ENCODE measurements around the gene ZFP92. TPM values are rescaled to one million over a fixed set of nuclear protein-coding genes. Genes with fewer than 3 reads are reported as not detected.

Gene ZFP92
- total and polyA plus RNA-seq, 10 of the 15 experiments (the other 5 are each of a cell fraction or from before 2014, with no cell fraction given): 0.02 to 1.6 (median 0.09) TPM; not detected in 2

DNA sequence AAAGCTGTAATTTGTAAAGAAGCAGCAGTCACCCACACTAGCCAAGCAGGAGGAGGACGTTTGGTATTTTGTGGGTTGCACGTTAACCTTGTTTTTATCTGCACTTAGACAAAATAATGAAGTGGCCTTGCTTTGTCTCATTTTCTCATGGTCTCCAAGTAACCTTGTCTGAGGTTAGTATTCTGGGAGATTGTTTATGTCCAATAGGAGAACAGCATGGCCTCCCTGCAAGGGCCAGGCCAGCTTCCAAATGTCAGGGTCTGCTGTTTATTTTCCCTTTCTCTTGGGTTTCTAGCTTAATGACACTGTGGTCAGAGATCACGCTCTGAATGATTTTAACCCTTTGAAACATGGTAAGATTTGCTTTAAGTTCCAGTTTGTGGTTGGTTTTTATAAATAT, 40.0 kb upstream of the ZFP92 start:
- no peak for ATAC-seq
- no peak for FAIRE-seq
- no peak overlapping the region for H3K4me3 ChIP-seq
- H3K4me2 ChIP-seq (ENCODE audit: control insufficient read depth, insufficient read depth): no peak overlapping the region
- no peak overlapping the region for H3K9ac ChIP-seq (ENCODE audit: control insufficient read depth, insufficient read depth, low read length)
- no peaks in the 10 kb centered on the region; the same call in 2 of the 3 replicates for H3K9me3 ChIP-seq (replicated peaks; ENCODE audit: control insufficient read depth, insufficient read depth, low read length)
- CTCF ChIA-PET: interaction anchor here (1.1 kb wide), 1 partner anchor 11 kb away, joined by 3 read pairs; no protein-coding TSS in a partner anchor
- H3K27me3 ChIP-seq (replicated peaks in 1 of 2; ENCODE audit: control insufficient read depth in 2 of 2, insufficient read depth in 2 of 2, low read length in 1 of 2): no peaks in the 10 kb centered on the region
- no peaks in the 10 kb centered on the region for H3K4me1 ChIP-seq (ENCODE audit: control insufficient read depth, insufficient read depth, low read length)
- no peaks in the 10 kb centered on the region for H3K79me2 ChIP-seq (ENCODE audit: control insufficient read depth, insufficient read depth, low read length)
- H2AFZ ChIP-seq (ENCODE audit: control insufficient read depth, low read depth, low read length): no peak overlapping the region
- in situ Hi-C loops (cut with MboI) (no loop called here), intact Hi-C loops (cut with micrococcal nuclease; ENCODE audit: unreplicated experiment) (no loop called here)
- no TSS peak for BruUV-seq (replicated peaks)
- RAD21 ChIA-PET (ENCODE audit: unreplicated experiment): no interaction called here
- no peak for DNase-seq (ENCODE audit: low read depth, low spot score)
- SMC1A ChIA-PET (ENCODE audit: uncharacterized antibody, unreplicated experiment): no interaction called here
- no peak for TF ChIP-seq NFYA (IDR thresholded peaks at IDR 0.05; ENCODE audit: borderline replicate concordance, low read depth, low read length)
- no peak for TF ChIP-seq HDAC2 (IDR thresholded peaks at IDR 0.05)
- no peak for TF ChIP-seq SRF (IDR thresholded peaks at IDR 0.05; ENCODE audit: low read depth in 2 of 2, low read length in 2 of 2)
- TF ChIP-seq SMAD1 (IDR thresholded peaks at IDR 0.05; ENCODE audit: low read depth, partially characterized antibody): no peak
- no peak for TF ChIP-seq DPF2 (IDR thresholded peaks at IDR 0.05)
- TF ChIP-seq MEF2A (IDR thresholded peaks at IDR 0.05; ENCODE audit: insufficient read depth, low read depth, low read length): no peak
- TF ChIP-seq LARP7 (IDR thresholded peaks at IDR 0.05): no peak
- TF ChIP-seq BMI1 (IDR thresholded peaks at IDR 0.05; ENCODE audit: borderline replicate concordance): no peak
- no peak for TF ChIP-seq SMARCA5 (IDR thresholded peaks at IDR 0.05)
- no peak for TF ChIP-seq RUNX3 (IDR thresholded peaks at IDR 0.05; ENCODE audit: low read length)
- no peak for TF ChIP-seq EZH2 (IDR thresholded peaks at IDR 0.05; ENCODE audit: borderline replicate concordance, control insufficient read depth, low read depth, low read length)
- 0% methylated on average over 3 of the region's 3 CpGs for WGBS (ENCODE audit: insufficient coverage, insufficient replicate concordance, low lambda C conversion rate, missing lambda C conversion rate)
- no peak overlapping the region for H3K27ac ChIP-seq (ENCODE audit: control insufficient read depth, insufficient read depth)
- H4K20me1 ChIP-seq (ENCODE audit: control insufficient read depth, insufficient read depth): no peaks in the 10 kb centered on the region
- POLR2A ChIA-PET: no interaction called here
- no peaks in the 10 kb centered on the region for H3K36me3 ChIP-seq (ENCODE audit: control insufficient read depth in 2 of 2, insufficient read depth in 2 of 2, low read length in 1 of 2)

DNA sequence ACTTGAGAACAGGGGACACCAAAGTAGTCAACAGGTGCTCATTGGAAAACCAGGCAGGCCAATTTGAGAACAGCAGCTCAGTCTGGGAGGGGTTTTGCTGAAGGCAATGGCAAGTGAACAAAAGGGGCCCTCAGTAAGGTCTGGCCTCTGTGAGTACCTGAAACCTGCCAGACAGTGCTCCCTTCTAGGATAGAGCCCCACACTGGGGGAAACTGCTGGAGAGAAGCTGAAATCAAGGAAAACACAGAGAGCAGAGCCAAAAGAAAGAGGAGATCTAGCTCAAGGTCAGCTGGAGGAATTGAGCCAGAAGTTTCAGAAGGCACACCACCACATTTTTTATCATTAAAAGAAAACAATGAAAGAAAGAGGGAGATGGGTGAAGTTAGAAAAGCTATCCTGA, 38.3 kb upstream of the ZFP92 start:
- ChIA-PET CTCF (interaction anchor here (1.0 to 1.1 kb wide), 2 partner anchors 40 to 442 kb away, joined by 3 to 4 read pairs; no protein-coding TSS in a partner anchor), RAD21 (ENCODE audit: unreplicated experiment) (no interaction called here), SMC1A (ENCODE audit: uncharacterized antibody, unreplicated experiment) (no interaction called here), POLR2A (no interaction called here)
- no peaks in the 10 kb centered on the region for H3K79me2 ChIP-seq (ENCODE audit: control insufficient read depth, insufficient read depth, low read length)
- in situ Hi-C loops (cut with MboI): no loop called here
- H3K4me2 ChIP-seq (ENCODE audit: control insufficient read depth, insufficient read depth): no peak overlapping the region
- TF ChIP-seq ZZZ3 (IDR thresholded peaks at IDR 0.05; ENCODE audit: control insufficient read depth, insufficient read length, low read depth): no peak
- no peak for TF ChIP-seq CHD1 (IDR thresholded peaks at IDR 0.05; ENCODE audit: low read depth, low read length)
- TF ChIP-seq, protein P1, sequence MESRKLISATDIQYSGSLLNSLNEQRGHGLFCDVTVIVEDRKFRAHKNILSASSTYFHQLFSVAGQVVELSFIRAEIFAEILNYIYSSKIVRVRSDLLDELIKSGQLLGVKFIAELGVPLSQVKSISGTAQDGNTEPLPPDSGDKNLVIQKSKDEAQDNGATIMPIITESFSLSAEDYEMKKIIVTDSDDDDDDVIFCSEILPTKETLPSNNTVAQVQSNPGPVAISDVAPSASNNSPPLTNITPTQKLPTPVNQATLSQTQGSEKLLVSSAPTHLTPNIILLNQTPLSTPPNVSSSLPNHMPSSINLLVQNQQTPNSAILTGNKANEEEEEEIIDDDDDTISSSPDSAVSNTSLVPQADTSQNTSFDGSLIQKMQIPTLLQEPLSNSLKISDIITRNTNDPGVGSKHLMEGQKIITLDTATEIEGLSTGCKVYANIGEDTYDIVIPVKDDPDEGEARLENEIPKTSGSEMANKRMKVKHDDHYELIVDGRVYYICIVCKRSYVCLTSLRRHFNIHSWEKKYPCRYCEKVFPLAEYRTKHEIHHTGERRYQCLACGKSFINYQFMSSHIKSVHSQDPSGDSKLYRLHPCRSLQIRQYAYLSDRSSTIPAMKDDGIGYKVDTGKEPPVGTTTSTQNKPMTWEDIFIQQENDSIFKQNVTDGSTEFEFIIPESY (IDR thresholded peaks at IDR 0.05): no peak
- no peak for TF ChIP-seq ZNF207 (IDR thresholded peaks at IDR 0.05; ENCODE audit: borderline replicate concordance)
- no peak for TF ChIP-seq DPF2 (IDR thresholded peaks at IDR 0.05)
- no peak for TF ChIP-seq POLR2AphosphoS2 (IDR thresholded peaks at IDR 0.05; ENCODE audit: low read depth, low read length)
- H3K4me1 ChIP-seq (ENCODE audit: control insufficient read depth, insufficient read depth, low read length): no peaks in the 10 kb centered on the region
- no peak overlapping the region for H2AFZ ChIP-seq (ENCODE audit: control insufficient read depth, low read depth, low read length)
- H3K9ac ChIP-seq (ENCODE audit: control insufficient read depth, insufficient read depth, low read length): no peak overlapping the region
- H3K27ac ChIP-seq (ENCODE audit: control insufficient read depth, insufficient read depth): no peak overlapping the region
- intact Hi-C loops (cut with micrococcal nuclease; ENCODE audit: unreplicated experiment): no loop called here
- H4K20me1 ChIP-seq (ENCODE audit: control insufficient read depth, insufficient read depth): no peaks in the 10 kb centered on the region
- no TSS peak for BruUV-seq (replicated peaks)
- ATAC-seq: no peak
- FAIRE-seq: no peak
- H3K9me3 ChIP-seq (replicated peaks; ENCODE audit: control insufficient read depth, insufficient read depth, low read length): no peaks in the 10 kb centered on the region
- no peak for DNase-seq (ENCODE audit: low read depth, low spot score)
- H3K4me3 ChIP-seq: no peak overlapping the region
- no peaks in the 10 kb centered on the region for H3K36me3 ChIP-seq (ENCODE audit: control insufficient read depth in 2 of 2, insufficient read depth in 2 of 2, low read length in 1 of 2)
- H3K27me3 ChIP-seq (replicated peaks in 1 of 2; ENCODE audit: control insufficient read depth in 2 of 2, insufficient read depth in 2 of 2, low read length in 1 of 2): no peaks in the 10 kb centered on the region
